Liver (tissue), 9 donors: ENCODE results near the gene GALR1. TPM values are rescaled to one million over a fixed set of nuclear protein-coding genes. Genes with fewer than 3 reads are reported as not detected.

Source experiments
- DNase-seq: peaks from one replicate; pipeline ENCODE4 v3.0.0-alpha.2; 2017; ENCODE audit warnings: low spot score
- H3K27ac ChIP-seq, 2 donors: one replicate each; pipeline ENCODE4 v1.7.0; 2013; ENCODE audit warnings: inconsistent platforms in 2 of 2, low read length in 2 of 2, control low read depth in 1 of 2, low read depth in 1 of 2, mild to moderate bottlenecking in 1 of 2
- H3K27me3 ChIP-seq, 4 donors: one replicate each; pipeline versions ENCODE4 v1.6.1 to v1.7.0; 2013; ENCODE audit warnings: low read length in 3 of 4, inconsistent platforms in 1 of 4, mild to moderate bottlenecking in 1 of 4, moderate library complexity in 1 of 4; ENCODE audit not compliant: control insufficient read depth in 4 of 4, insufficient read depth in 4 of 4
- H3K36me3 ChIP-seq, 4 donors: one replicate each; pipeline versions ENCODE4 v1.6.1 to v1.7.0; 2013; ENCODE audit warnings: low read length in 3 of 4, mild to moderate bottlenecking in 3 of 4, low read depth in 1 of 4, moderate library complexity in 1 of 4; ENCODE audit not compliant: control insufficient read depth in 4 of 4, insufficient read depth in 3 of 4
- H3K4me1 ChIP-seq, 4 donors: one replicate each; pipeline versions ENCODE4 v1.6.1 to v1.7.0; 2013; ENCODE audit warnings: low read length in 3 of 4, mild to moderate bottlenecking in 3 of 4, moderate library complexity in 1 of 4; ENCODE audit not compliant: control insufficient read depth in 4 of 4, insufficient read depth in 4 of 4
- H3K4me3 ChIP-seq, 3 donors: one replicate each; pipeline versions ENCODE4 v1.6.1 to v1.7.0; 2013; ENCODE audit warnings: low read length in 3 of 3, control low read depth in 1 of 3, low read depth in 1 of 3, mild to moderate bottlenecking in 1 of 3
- H3K9ac ChIP-seq, 2 donors: one replicate each; pipeline ENCODE4 v1.7.0; 2013; ENCODE audit warnings: low read length in 2 of 2, mild to moderate bottlenecking in 2 of 2, moderate library complexity in 2 of 2, control low read depth in 1 of 2, low read depth in 1 of 2
- H3K9me3 ChIP-seq, 4 donors: one replicate each; pipeline versions ENCODE4 v1.6.1 to v1.7.0; 2013; ENCODE audit warnings: low read length in 3 of 4; ENCODE audit not compliant: control insufficient read depth in 4 of 4
- FOXA1 ChIP-seq: IDR thresholded peaks from 2 replicates; pipeline ENCODE4 v1.6.1; 2016; ENCODE audit warnings: antibody characterized with exemption
- HNF4A ChIP-seq, 2 donors: conservative IDR thresholded peaks; 2 replicates each; pipeline ENCODE4 v1.6.1; 2016; ENCODE audit warnings: antibody characterized with exemption in 2 of 2, mild to moderate bottlenecking in 2 of 2
- JUND ChIP-seq, 2 donors: IDR thresholded peaks; 2 replicates each; pipeline ENCODE4 v1.6.1; 2016; ENCODE audit warnings: antibody characterized with exemption in 2 of 2
- RXRA ChIP-seq, 2 donors: IDR thresholded peaks; 2 replicates each; pipeline ENCODE4 v1.6.1; 2017 to 2018; ENCODE audit warnings: antibody characterized with exemption in 2 of 2, mild to moderate bottlenecking in 1 of 2
- SP1 ChIP-seq: IDR thresholded peaks from 2 replicates; pipeline ENCODE4 v1.6.1; 2018; ENCODE audit warnings: antibody characterized with exemption, mild to moderate bottlenecking
- TAF1 ChIP-seq: conservative IDR thresholded peaks from 2 replicates; pipeline ENCODE4 v1.6.1; 2016; ENCODE audit warnings: antibody characterized with exemption, mild to moderate bottlenecking
- YY1 ChIP-seq: IDR thresholded peaks from 2 replicates; pipeline ENCODE4 v1.6.1; 2016; ENCODE audit warnings: antibody characterized with exemption, mild to moderate bottlenecking
- WGBS: extraction: QIAGEN DNeasy Blood & Tissue Kit; methylation state at CpG from one replicate; pipeline ENCODE4 v1.1.7; 2013; 5-methylcytosine and 5-hydroxymethylcytosine counted together
- polyA plus RNA-seq, 2 donors: library from polyadenylated mRNA; stranded (reverse) in 1 of 2; unstranded in 1 of 2; fragments of 200-250 nt in 1 of 2; fragments of >200 nt in 1 of 2; fragmentation: Nextera tagmentation in 1 of 2; extraction: Ambion mirVana in 1 of 2; gene quantifications; one replicate each; pipeline versions ENCODE4 v1.2.1 to v1.2.3, GENCODE V29; 2013 to 2015
- total RNA-seq, 2 donors: library from RNA; depleted of rRNA; stranded (reverse); fragments of >200 nt; gene quantifications; one replicate each; pipeline ENCODE4 v1.2.3, GENCODE V29; 2014
- TF ChIP-seq, protein P1 (sequence below): IDR thresholded peaks from 2 replicates; pipeline ENCODE4 v1.6.1; 2016; ENCODE audit warnings: antibody characterized with exemption
- TF ChIP-seq, protein P2 (sequence below): IDR thresholded peaks from 2 replicates; pipeline ENCODE4 v1.6.1; 2016; ENCODE audit warnings: antibody characterized with exemption, mild to moderate bottlenecking
- TF ChIP-seq, protein P3 (sequence below): IDR thresholded peaks from 2 replicates; pipeline ENCODE4 v1.6.1; 2016; ENCODE audit warnings: antibody characterized with exemption
- TF ChIP-seq, protein P4 (sequence below): fragments of 150-350 bp; IDR thresholded peaks from 2 replicates; pipeline ENCODE4 v1.5.1; 2017; ENCODE audit warnings: improper control_type of control experiment, low read depth, low read length; ENCODE audit not compliant: missing input control
- donor health status: healthy.
- donor health status: healthy.
- donor health status: healthy.
- donor health status: healthy.
- donor health status: healthy.

GALR1 gene
- total and polyA plus RNA-seq, 4 donors, result not detected

DNA sequence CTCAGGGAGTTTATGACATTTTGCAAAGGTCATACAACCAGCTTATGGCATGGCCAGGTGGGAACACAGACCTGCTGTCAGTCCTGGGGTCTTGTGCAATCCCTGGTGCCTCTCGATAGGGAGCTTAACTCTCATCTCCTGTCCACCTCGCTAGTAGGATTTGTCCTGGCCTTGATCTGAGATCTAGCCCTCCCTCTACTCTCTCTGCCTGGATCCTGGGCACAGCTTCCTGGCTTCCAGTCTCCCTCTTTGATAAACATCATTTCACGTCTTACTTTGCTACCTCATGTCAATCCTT is 13.8 kb downstream of the GALR1 start:
- Histone ChIP-seq H3K4me3 (no peak overlapping the region), H3K27ac (no peak overlapping the region), H3K4me1 (no peaks in the 10 kb centered on the region), H3K9ac (no peak overlapping the region), H3K36me3 (no peaks in the 10 kb centered on the region), H3K27me3 (no peaks in the 10 kb centered on the region), H3K9me3 (no peaks in the 10 kb centered on the region)
- TF ChIP-seq, protein P1, sequence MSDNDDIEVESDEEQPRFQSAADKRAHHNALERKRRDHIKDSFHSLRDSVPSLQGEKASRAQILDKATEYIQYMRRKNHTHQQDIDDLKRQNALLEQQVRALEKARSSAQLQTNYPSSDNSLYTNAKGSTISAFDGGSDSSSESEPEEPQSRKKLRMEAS, result no peak
- TF ChIP-seq, protein P2, sequence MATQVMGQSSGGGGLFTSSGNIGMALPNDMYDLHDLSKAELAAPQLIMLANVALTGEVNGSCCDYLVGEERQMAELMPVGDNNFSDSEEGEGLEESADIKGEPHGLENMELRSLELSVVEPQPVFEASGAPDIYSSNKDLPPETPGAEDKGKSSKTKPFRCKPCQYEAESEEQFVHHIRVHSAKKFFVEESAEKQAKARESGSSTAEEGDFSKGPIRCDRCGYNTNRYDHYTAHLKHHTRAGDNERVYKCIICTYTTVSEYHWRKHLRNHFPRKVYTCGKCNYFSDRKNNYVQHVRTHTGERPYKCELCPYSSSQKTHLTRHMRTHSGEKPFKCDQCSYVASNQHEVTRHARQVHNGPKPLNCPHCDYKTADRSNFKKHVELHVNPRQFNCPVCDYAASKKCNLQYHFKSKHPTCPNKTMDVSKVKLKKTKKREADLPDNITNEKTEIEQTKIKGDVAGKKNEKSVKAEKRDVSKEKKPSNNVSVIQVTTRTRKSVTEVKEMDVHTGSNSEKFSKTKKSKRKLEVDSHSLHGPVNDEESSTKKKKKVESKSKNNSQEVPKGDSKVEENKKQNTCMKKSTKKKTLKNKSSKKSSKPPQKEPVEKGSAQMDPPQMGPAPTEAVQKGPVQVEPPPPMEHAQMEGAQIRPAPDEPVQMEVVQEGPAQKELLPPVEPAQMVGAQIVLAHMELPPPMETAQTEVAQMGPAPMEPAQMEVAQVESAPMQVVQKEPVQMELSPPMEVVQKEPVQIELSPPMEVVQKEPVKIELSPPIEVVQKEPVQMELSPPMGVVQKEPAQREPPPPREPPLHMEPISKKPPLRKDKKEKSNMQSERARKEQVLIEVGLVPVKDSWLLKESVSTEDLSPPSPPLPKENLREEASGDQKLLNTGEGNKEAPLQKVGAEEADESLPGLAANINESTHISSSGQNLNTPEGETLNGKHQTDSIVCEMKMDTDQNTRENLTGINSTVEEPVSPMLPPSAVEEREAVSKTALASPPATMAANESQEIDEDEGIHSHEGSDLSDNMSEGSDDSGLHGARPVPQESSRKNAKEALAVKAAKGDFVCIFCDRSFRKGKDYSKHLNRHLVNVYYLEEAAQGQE, result no peak
- TF ChIP-seq HNF4A (conservative IDR thresholded peaks at IDR 0.05), result no peak
- TF ChIP-seq TAF1, result no peak
- TF ChIP-seq FOXA1, result no peak
- TF ChIP-seq YY1, result no peak
- TF ChIP-seq SP1, result no peak
- 53% methylated on average over 3 of the region's 3 CpGs for WGBS
- no peak for DNase-seq

DNA sequence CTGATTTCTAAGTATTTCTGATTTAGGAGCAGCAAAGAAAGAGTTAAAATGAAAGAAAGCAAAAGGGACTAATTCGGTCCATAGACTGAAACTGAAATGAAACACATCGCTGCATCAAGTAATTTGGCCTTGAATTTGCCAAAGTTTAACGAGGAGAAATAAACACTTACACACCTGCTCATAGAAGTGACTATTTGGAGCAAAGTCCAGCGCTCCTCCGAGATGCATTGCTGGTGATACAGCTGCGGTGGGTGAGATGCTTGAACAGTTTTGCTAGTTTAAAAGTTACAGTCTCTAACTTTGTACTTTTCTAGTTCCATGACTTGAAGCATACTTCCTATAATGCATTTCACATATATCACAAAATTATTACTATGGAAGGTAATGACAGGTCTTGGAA is 18.3 kb downstream of the GALR1 start:
- H3K9me3 ChIP-seq, result no peaks in the 10 kb centered on the region
- H3K27me3 ChIP-seq, result no peaks in the 10 kb centered on the region
- H3K4me3 ChIP-seq, result no peak overlapping the region
- DNase-seq, result no peak
- WGBS, result 66% methylated on average over 6 of the region's 6 CpGs
- TF ChIP-seq, protein P1, result no peak
- no peak for TF ChIP-seq JUND (IDR thresholded peaks at IDR 0.05)
- TF ChIP-seq, protein P3, sequence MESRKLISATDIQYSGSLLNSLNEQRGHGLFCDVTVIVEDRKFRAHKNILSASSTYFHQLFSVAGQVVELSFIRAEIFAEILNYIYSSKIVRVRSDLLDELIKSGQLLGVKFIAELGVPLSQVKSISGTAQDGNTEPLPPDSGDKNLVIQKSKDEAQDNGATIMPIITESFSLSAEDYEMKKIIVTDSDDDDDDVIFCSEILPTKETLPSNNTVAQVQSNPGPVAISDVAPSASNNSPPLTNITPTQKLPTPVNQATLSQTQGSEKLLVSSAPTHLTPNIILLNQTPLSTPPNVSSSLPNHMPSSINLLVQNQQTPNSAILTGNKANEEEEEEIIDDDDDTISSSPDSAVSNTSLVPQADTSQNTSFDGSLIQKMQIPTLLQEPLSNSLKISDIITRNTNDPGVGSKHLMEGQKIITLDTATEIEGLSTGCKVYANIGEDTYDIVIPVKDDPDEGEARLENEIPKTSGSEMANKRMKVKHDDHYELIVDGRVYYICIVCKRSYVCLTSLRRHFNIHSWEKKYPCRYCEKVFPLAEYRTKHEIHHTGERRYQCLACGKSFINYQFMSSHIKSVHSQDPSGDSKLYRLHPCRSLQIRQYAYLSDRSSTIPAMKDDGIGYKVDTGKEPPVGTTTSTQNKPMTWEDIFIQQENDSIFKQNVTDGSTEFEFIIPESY, result no peak
- H3K36me3 ChIP-seq, result no peaks in the 10 kb centered on the region
- H3K9ac ChIP-seq, result no peak overlapping the region
- no peaks in the 10 kb centered on the region for H3K4me1 ChIP-seq
- H3K27ac ChIP-seq, result no peak overlapping the region

DNA sequence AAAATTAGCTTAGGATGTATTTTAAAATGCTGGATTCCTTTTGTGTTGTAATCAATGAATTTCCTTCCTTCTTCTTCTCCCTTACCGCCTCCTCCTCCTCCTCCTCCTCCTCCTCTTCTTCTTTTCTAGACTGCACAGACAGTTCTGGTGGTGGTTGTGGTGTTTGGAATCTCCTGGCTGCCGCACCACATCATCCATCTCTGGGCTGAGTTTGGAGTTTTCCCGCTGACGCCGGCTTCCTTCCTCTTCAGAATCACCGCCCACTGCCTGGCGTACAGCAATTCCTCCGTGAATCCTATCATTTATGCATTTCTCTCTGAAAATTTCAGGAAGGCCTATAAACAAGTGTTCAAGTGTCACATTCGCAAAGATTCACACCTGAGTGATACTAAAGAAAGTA is 18.8 kb downstream of the GALR1 start:
- DNase-seq, result no peak
- Histone ChIP-seq H3K36me3 (no peaks in the 10 kb centered on the region), H3K4me3 (no peak overlapping the region), H3K9ac (no peak overlapping the region), H3K4me1 (no peaks in the 10 kb centered on the region), H3K9me3 (no peaks in the 10 kb centered on the region), H3K27ac (no peak overlapping the region), H3K27me3 (no peaks in the 10 kb centered on the region)
- 77% methylated on average over 9 of the region's 9 CpGs for WGBS
- TF ChIP-seq, protein P4, sequence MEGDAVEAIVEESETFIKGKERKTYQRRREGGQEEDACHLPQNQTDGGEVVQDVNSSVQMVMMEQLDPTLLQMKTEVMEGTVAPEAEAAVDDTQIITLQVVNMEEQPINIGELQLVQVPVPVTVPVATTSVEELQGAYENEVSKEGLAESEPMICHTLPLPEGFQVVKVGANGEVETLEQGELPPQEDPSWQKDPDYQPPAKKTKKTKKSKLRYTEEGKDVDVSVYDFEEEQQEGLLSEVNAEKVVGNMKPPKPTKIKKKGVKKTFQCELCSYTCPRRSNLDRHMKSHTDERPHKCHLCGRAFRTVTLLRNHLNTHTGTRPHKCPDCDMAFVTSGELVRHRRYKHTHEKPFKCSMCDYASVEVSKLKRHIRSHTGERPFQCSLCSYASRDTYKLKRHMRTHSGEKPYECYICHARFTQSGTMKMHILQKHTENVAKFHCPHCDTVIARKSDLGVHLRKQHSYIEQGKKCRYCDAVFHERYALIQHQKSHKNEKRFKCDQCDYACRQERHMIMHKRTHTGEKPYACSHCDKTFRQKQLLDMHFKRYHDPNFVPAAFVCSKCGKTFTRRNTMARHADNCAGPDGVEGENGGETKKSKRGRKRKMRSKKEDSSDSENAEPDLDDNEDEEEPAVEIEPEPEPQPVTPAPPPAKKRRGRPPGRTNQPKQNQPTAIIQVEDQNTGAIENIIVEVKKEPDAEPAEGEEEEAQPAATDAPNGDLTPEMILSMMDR, result no peak
- no peak for TF ChIP-seq JUND (IDR thresholded peaks at IDR 0.05)
- TF ChIP-seq, protein P3, result no peak
- no peak for TF ChIP-seq RXRA (IDR thresholded peaks at IDR 0.05)
- no peak for TF ChIP-seq SP1
